ENCODE measurements around the gene WDR81. TPM values are rescaled to one million over a fixed set of nuclear protein-coding genes. Genes with fewer than 3 reads are reported as not detected.

Gene WDR81
- total RNA-seq, 1 donor: 26.8 TPM

- no peak overlapping the region for H3K4me3 ChIP-seq (ENCODE audit: low read depth, low read length)
- TF ChIP-seq CTCF (IDR thresholded peaks at IDR 0.05; ENCODE audit: insufficient read depth, low read depth, low read length): no peak
- DNase-seq (ENCODE audit: low read depth): no peak
Observed at GRCh38 chr17:1727258-1727789, 2.8 kb downstream of the WDR81 start.

GRCh38 chr17:1727876-1728630 lies 3.5 kb downstream of the WDR81 start:
- DNase-seq (ENCODE audit: low read depth): no peak
- H3K4me3 ChIP-seq (ENCODE audit: low read depth, low read length): no peak overlapping the region
- TF ChIP-seq CTCF (IDR thresholded peaks at IDR 0.05; ENCODE audit: insufficient read depth, low read depth, low read length): no peak

- H3K4me3 ChIP-seq (ENCODE audit: low read depth, low read length): no peak overlapping the region
- no peak for DNase-seq (ENCODE audit: low read depth)
- no peak for TF ChIP-seq CTCF (IDR thresholded peaks at IDR 0.05; ENCODE audit: insufficient read depth, low read depth, low read length)
Observed at GRCh38 chr17:1729966-1730325, 5.4 kb downstream of the WDR81 start.

GRCh38 chr17:1730326-1731193 lies 6.1 kb downstream of the WDR81 start:
- no peak for TF ChIP-seq CTCF (IDR thresholded peaks at IDR 0.05; ENCODE audit: insufficient read depth, low read depth, low read length)
- no peak overlapping the region for H3K4me3 ChIP-seq (ENCODE audit: low read depth, low read length)
- DNase-seq (ENCODE audit: low read depth): peak; percentile 98

- TF ChIP-seq CTCF (IDR thresholded peaks at IDR 0.05; ENCODE audit: insufficient read depth, low read depth, low read length): no peak
- no peak overlapping the region for H3K4me3 ChIP-seq (ENCODE audit: low read depth, low read length)
- no peak for DNase-seq (ENCODE audit: low read depth)
Observed at GRCh38 chr17:1731194-1731506, 6.6 kb downstream of the WDR81 start.

- no peak for DNase-seq (ENCODE audit: low read depth)
- TF ChIP-seq CTCF (IDR thresholded peaks at IDR 0.05; ENCODE audit: insufficient read depth, low read depth, low read length): no peak
- H3K4me3 ChIP-seq (ENCODE audit: low read depth, low read length): no peak overlapping the region
Observed at GRCh38 chr17:1732241-1732832, 7.8 kb downstream of the WDR81 start.
